Testis (tissue), 3 donors: ENCODE measurements around the gene ESYT1. TPM values are rescaled to one million over a fixed set of nuclear protein-coding genes. Genes with fewer than 3 reads are reported as not detected.

ENCODE experiments used
- DNase-seq: peaks from one replicate; pipeline ENCODE4 v3.0.0-alpha.2; 2019
- H3K27ac ChIP-seq, 2 donors: fragments of 200-600 bp; sonication (generic); one replicate each; pipeline ENCODE4 v1.5.1; 2019
- H3K27me3 ChIP-seq: fragments of 200-600 bp; sonication (generic); one replicate; pipeline ENCODE4 v1.5.1; 2019
- H3K36me3 ChIP-seq: fragments of 200-600 bp; sonication (generic); one replicate; pipeline ENCODE4 v1.5.1; 2017; ENCODE audit warnings: low read depth; ENCODE audit errors: missing control alignments
- H3K4me1 ChIP-seq: fragments of 200-600 bp; sonication (generic); one replicate; pipeline ENCODE4 v1.5.1; 2019
- H3K4me3 ChIP-seq, 2 donors: fragments of 200-600 bp; sonication (generic); one replicate each; pipeline ENCODE4 v1.5.1; 2017 to 2019
- H3K9me3 ChIP-seq: fragments of 200-600 bp; sonication (generic); one replicate; pipeline ENCODE4 v1.5.1; 2017
- POLR2A ChIP-seq: fragments of 450-650 bp; IDR thresholded peaks from one replicate; pipeline ENCODE4 v1.6.1; 2017; ENCODE audit warnings: antibody characterized with exemption, mild to moderate bottlenecking, moderate library complexity
- WGBS, 2 donors: methylation state at CpG; one replicate each; pipeline ENCODE4 v1.1.5; 2018; 5-methylcytosine and 5-hydroxymethylcytosine counted together
- intact Hi-C: fragments of 100-400 bp; cut with DNase I; formaldehyde crosslinking; loops from one replicate; pipeline ENCODE4 v1.15.1; 2023; ENCODE audit warnings: low total_unique reads
- polyA plus RNA-seq: library from polyadenylated mRNA; stranded (reverse); fragments of 350-450 nt; fragmentation: Illumina TruSeq; extraction: RNeasy Lipid Tissue Mini Kit (QIAGEN cat#74804); gene quantifications from one replicate; pipeline ENCODE4 v1.2.3, GENCODE V29; 2014; ENCODE audit warnings: low read depth, low replicate concordance; ENCODE audit not compliant: insufficient read depth
- total RNA-seq, 2 donors: library from RNA; depleted of rRNA; stranded (reverse); fragments of >200 nt; gene quantifications; one replicate each; pipeline ENCODE4 v1.2.3, GENCODE V29; 2016
- TF ChIP-seq, protein P1 (sequence below), 3 experiments: fragments of 450-650 bp in 2 of 3; fragments of 200-600 bp in 1 of 3; sonication (generic) in 1 of 3; IDR thresholded peaks; one replicate each; pipeline ENCODE4 v1.5.1; 2016 to 2019; ENCODE audit warnings: antibody characterized with exemption in 3 of 3, mild to moderate bottlenecking in 2 of 3, moderate library complexity in 1 of 3

ESYT1 gene
- total and polyA plus RNA-seq, 3 donors from 2014 or later: 50.8 to 99.8 (median 72.0) TPM

DNA sequence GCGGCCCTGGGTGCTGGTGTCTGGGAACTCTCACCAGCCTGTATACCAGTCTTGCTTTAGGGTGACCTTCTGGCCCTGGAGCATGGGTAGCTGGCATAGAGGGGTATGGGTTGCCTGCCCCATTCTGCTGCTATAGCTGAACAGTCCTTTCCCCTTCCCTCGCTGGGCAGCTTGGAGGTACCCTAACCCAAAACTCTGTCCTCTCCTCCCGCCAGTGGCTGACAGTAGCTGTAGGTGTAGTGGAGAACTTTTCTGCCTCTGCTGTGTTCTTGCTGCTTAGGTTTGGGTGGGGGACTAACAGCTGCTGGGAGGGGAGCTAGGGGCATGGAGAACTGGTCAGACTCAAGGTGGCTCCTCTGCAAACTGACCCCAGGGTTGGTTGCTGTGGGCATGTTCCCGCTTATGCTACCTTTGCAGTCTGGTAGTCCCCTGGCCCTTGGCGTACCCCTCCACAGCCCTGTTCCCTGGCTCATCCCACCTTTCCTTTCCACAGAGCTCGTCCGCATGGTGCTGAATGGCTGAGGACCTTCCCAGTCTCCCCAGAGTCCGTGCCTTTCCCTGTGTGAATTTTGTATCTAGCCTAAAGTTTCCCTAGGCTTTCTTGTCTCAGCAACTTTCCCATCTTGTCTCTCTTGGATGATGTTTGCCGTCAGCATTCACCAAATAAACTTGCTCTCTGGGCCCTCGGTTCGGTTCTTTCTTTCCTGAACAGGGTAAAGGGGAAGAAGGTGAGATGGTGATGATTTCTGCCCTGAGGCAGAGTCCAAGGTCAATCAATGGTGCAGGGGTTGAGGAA is 33.0 kb downstream of the ESYT1 start:
- Histone ChIP-seq H3K27me3 (no peaks in the 10 kb centered on the region), H3K36me3 (no peaks in the 10 kb centered on the region), H3K4me1 (peaks cover 33% of the 10 kb centered on the region), H3K9me3 (no peaks in the 10 kb centered on the region), H3K4me3 (peak overlapping the region in 1 of 2 donors; percentile 85), H3K27ac (peak overlapping the region in 1 of 2 donors; percentile 98)
- no peak for DNase-seq
- TF ChIP-seq POLR2A: no peak
- TF ChIP-seq, protein P1, sequence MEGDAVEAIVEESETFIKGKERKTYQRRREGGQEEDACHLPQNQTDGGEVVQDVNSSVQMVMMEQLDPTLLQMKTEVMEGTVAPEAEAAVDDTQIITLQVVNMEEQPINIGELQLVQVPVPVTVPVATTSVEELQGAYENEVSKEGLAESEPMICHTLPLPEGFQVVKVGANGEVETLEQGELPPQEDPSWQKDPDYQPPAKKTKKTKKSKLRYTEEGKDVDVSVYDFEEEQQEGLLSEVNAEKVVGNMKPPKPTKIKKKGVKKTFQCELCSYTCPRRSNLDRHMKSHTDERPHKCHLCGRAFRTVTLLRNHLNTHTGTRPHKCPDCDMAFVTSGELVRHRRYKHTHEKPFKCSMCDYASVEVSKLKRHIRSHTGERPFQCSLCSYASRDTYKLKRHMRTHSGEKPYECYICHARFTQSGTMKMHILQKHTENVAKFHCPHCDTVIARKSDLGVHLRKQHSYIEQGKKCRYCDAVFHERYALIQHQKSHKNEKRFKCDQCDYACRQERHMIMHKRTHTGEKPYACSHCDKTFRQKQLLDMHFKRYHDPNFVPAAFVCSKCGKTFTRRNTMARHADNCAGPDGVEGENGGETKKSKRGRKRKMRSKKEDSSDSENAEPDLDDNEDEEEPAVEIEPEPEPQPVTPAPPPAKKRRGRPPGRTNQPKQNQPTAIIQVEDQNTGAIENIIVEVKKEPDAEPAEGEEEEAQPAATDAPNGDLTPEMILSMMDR (IDR thresholded peaks at IDR 0.05): no peak
- intact Hi-C loops: loop anchor here (5.0 kb wide), 1 partner anchor 34 kb away; the partner anchor contains the start of gene ESYT1
- 63% methylated on average over 11 of the region's 11 CpGs for WGBS, 2 donors

DNA sequence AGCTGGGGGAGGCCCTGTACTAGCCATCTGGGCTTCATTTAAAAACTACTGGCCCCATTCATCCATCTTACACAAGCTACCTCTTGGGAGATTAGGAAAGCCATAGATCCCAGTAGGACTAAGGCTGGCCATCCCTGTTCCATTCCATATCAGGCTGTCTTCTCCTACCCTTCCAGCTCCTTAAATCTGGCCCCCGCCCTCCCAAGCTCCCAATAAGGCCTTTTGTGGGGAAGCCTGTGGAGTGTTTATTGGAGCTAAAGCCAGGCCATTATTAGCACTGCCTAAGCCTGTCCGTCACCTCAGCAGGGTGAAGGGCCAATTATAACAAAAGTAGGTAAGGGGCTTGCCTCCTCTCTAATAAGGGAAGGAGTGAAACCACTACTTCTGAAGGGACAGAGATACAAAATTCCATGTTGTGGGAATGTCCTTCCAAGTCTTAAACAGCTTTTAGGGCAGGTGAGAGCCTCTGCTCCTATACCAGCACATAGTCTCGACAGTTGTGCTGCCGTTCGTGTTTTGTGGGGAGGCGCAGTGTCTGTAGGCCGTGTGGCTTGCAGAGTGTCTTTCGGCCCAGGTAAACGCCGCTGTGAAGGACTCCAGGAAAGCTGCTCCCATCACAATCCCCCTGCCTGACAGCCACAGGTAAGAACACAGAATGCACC is 33.8 kb downstream of the ESYT1 start:
- H3K27me3 ChIP-seq: no peaks in the 10 kb centered on the region
- peak overlapping the region in 1 of 2 donors; percentile 98 for H3K27ac ChIP-seq
- 68 to 73% methylated on average over 10 of the region's 10 CpGs for WGBS, 2 donors
- intact Hi-C loops: loop anchor here (5.0 kb wide), 1 partner anchor 35 kb away; the partner anchor contains the start of gene ESYT1
- no peak overlapping the region for H3K4me3 ChIP-seq
- no peak for TF ChIP-seq POLR2A
- TF ChIP-seq, protein P1 (IDR thresholded peaks at IDR 0.05): no peak
- no peaks in the 10 kb centered on the region for H3K9me3 ChIP-seq
- DNase-seq: no peak
- H3K36me3 ChIP-seq: no peaks in the 10 kb centered on the region
- peaks cover 31% of the 10 kb centered on the region for H3K4me1 ChIP-seq

DNA sequence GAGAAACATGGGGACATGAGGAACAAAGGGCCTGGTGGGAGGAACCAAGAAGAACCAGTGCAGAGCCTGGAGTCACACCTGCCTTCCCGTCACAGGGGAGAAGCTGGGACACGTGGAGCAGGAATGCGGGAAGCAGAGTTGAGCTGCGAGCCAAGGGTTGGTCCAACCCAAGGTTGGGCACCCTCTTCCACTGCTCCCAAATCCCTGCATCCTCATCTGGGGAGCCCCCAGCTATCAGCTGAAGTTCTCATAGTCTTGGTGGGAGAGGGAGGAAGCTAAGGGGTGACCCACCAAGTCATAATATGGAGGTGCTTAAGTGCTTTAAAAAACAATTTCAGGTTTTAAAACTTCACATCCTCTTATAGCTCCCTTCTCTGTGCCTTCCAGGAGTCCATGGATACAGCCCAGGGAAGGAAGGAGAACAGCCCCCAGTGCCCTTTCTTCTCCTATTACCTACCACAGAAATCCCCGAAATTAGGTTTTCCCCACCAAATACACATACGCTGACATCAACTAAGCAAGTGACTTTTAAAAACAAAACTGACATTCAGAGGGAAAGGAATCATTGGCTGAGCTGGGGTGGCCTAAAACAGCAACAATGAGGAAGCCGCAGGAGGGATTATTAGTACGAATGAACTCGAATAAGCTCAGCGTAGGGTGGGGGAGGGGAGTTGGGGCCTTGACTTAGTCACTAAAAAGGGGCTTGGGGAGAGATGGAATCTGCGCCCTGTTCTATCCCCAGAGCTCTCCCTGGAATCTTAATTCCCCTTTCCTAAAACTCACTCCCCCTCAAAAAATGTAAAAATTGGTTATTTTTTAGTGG is 34.6 kb downstream of the ESYT1 start:
- WGBS, 2 donors: 58 to 69% methylated on average over 11 of the region's 11 CpGs
- TF ChIP-seq, protein P1 (IDR thresholded peaks at IDR 0.05): no peak
- TF ChIP-seq POLR2A: no peak
- Histone ChIP-seq H3K36me3 (no peaks in the 10 kb centered on the region), H3K4me1 (peaks cover 25% of the 10 kb centered on the region), H3K27ac (no peak overlapping the region), H3K27me3 (no peaks in the 10 kb centered on the region), H3K9me3 (no peaks in the 10 kb centered on the region), H3K4me3 (no peak overlapping the region)
- no peak for DNase-seq
- intact Hi-C loops: loop anchor here (5.0 kb wide), 1 partner anchor 35 kb away; the partner anchor contains the start of gene ESYT1

DNA sequence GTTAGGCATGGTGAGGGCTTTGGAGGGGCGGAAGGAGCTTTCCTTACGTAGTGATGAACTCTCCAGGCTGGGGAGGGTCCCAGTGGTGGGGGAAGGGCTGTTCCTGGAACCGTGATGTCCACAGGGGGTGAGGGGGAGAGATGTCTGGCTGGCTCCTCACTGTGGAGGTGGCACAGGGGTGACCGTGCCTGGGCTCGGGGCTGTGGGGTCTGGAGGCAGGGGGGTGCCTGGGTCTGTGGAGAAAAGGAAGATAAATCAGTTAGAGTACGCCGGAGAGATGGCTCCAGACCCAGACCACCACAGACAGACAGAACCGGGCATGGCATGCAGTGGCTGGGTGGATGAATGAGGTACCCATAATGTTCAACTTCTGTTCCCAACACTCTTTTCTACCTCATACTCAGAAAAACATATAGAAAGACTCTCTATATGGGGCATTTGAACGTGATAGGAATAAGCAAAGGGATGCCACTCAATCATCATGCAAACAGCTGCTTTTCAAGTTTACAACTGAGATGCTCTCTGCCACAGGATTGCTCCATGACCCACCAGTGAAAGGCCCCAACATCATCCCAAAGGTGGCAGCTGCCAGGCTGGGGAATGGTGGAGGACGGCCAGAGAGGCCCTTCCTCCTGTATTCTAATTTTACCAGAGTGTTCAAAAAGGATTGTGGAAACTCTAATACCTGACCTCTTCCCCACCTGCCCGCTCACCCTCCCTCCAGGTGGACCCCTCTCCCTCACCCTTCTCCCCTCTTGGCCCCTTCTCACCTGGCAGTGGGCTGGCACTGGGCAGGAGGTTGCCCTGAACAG is 35.7 kb downstream of the ESYT1 start:
- Histone ChIP-seq H3K27ac (no peak overlapping the region), H3K4me1 (peaks cover 25% of the 10 kb centered on the region), H3K36me3 (no peaks in the 10 kb centered on the region), H3K9me3 (no peaks in the 10 kb centered on the region), H3K4me3 (no peak overlapping the region), H3K27me3 (no peaks in the 10 kb centered on the region)
- 63 to 77% methylated on average over 10 to 11 of the region's 11 CpGs for WGBS, 2 donors
- TF ChIP-seq POLR2A: no peak
- TF ChIP-seq, protein P1 (IDR thresholded peaks at IDR 0.05): no peak
- intact Hi-C loops: loop anchor here (5.0 kb wide), 1 partner anchor 36 kb away; the partner anchor contains the start of gene ESYT1
- DNase-seq: no peak
